Measurements from ENCODE around the gene SLC17A1. TPM values are rescaled to one million over a fixed set of nuclear protein-coding genes. Genes with fewer than 3 reads are reported as not detected.

The SLC17A1 gene
- total and polyA plus RNA-seq, 2 of the 4 experiments (the other 2 are of a cell fraction), result not detected

GRCh38 chr6:25788305-25788922, 43.4 kb downstream of the SLC17A1 start:
- no peak overlapping the region for H2AK5ac ChIP-seq (ENCODE audit: low read depth, low read length)
- 29% methylated on average over 2 of the region's 4 CpGs; no CpG with 5 or more reads in 1 of the 2 experiments for WGBS, 2 experiments (ENCODE audit: extremely low coverage in 2 of 2, insufficient read length in 1 of 2)
- H3K4me2 ChIP-seq (ENCODE audit: low read depth, low read length), result no peak overlapping the region
- no peak overlapping the region for H4K5ac ChIP-seq (ENCODE audit: low read depth, low read length)
- ATAC-seq (ENCODE audit: low read depth) (peak; percentile 77), DNase-seq (peak; percentile 51)
- TF ChIP-seq CHD1 (IDR thresholded peaks at IDR 0.05; ENCODE audit: low read depth, low read length) (no peak), RCOR1 (IDR thresholded peaks at IDR 0.05; ENCODE audit: insufficient replicate concordance, low read length) (no peak), USF2 (IDR thresholded peaks at IDR 0.05; ENCODE audit: low read depth, low read length) (no peak), MXI1 (IDR thresholded peaks at IDR 0.05; ENCODE audit: borderline replicate concordance, low read depth, low read length) (no peak), MAZ (IDR thresholded peaks at IDR 0.05; ENCODE audit: borderline replicate concordance, low read depth, low read length) (no peak), CTCF (conservative IDR thresholded peaks at IDR 0.05; ENCODE audit: low read depth, low read length) (peak; percentile 56), ELK1 (IDR thresholded peaks at IDR 0.05; ENCODE audit: borderline replicate concordance, low read depth, low read length) (no peak), SMC3 (IDR thresholded peaks at IDR 0.05; ENCODE audit: low read depth, low read length) (peak; percentile 67), NFE2L2 (IDR thresholded peaks at IDR 0.05; ENCODE audit: low read depth, low read length) (no peak), CEBPB (IDR thresholded peaks at IDR 0.05; ENCODE audit: low read depth, low read length) (peak; percentile 30; the same call in 1 of the 2 replicates), RFX5 (IDR thresholded peaks at IDR 0.05; ENCODE audit: low read depth, low read length) (no peak), BHLHE40 (IDR thresholded peaks at IDR 0.05; ENCODE audit: low read depth, low read length) (no peak), MAFK (IDR thresholded peaks at IDR 0.05; ENCODE audit: low read depth, low read length) (no peak), POLR2A (IDR thresholded peaks at IDR 0.05; ENCODE audit: low read depth, low read length) (no peak), RAD21 (IDR thresholded peaks at IDR 0.05; ENCODE audit: low read length) (peak; percentile 61), FOS (IDR thresholded peaks at IDR 0.05; ENCODE audit: low read depth, low read length) (no peak)
- H3K27me3 ChIP-seq (ENCODE audit: control insufficient read depth, insufficient read depth, low read length), result no peaks in the 10 kb centered on the region
- no TSS peak for BruUV-seq (replicated peaks)
- no peaks in the 10 kb centered on the region for H3K79me1 ChIP-seq (ENCODE audit: low read depth in 1 of 2, low read length in 2 of 2)
- H2AK9ac ChIP-seq (replicated peaks; ENCODE audit: low read depth, low read length, poor library complexity), result no peak overlapping the region
- in situ Hi-C loops (cut with MboI; ENCODE audit: low sequenced_read_pairs) (no loop called here), intact Hi-C loops (cut with micrococcal nuclease) (loop anchor here (1.0 to 2.0 kb wide), 3 partner anchors 102 to 214 kb away; no protein-coding TSS in a partner anchor), dilution Hi-C loops (cut with HindIII; ENCODE audit: low sequenced_read_pairs, unreplicated experiment) (no loop called here)
- no peak overlapping the region for H2BK5ac ChIP-seq (ENCODE audit: low read depth, low read length, poor library complexity, severe bottlenecking)
- CTCF ChIA-PET, result interaction anchor here (0.9 to 1.5 kb wide), 3 partner anchors 11 to 205 kb away, joined by 3 to 4 read pairs (median 3); no protein-coding TSS in a partner anchor
- H3K18ac ChIP-seq (ENCODE audit: low read depth, low read length), result no peak overlapping the region
- no peaks in the 10 kb centered on the region for H4K20me1 ChIP-seq (ENCODE audit: insufficient read depth, low read length)
- H3K4ac ChIP-seq (ENCODE audit: low read depth, low read length), result no peak overlapping the region
- H3K23ac ChIP-seq (ENCODE audit: low read depth, low read length), result no peak overlapping the region
- no peaks in the 10 kb centered on the region for H3K4me1 ChIP-seq (ENCODE audit: control insufficient read depth, insufficient read depth, low read length)
- no peak overlapping the region for H3K56ac ChIP-seq (ENCODE audit: extremely low read depth, insufficient read depth, low read length)
- H3K9me3 ChIP-seq (ENCODE audit: control insufficient read depth, insufficient read depth, low read length), result no peaks in the 10 kb centered on the region
- no peak overlapping the region for H2AFZ ChIP-seq (replicated peaks; ENCODE audit: low read length, poor library complexity)
- POLR2A ChIA-PET (ENCODE audit: unreplicated experiment), result no interaction called here
- no peak overlapping the region for H3K14ac ChIP-seq (replicated peaks; ENCODE audit: low read depth, low read length)
- H3K27ac ChIP-seq (ENCODE audit: insufficient read depth, low read length), result no peak overlapping the region
- H3K9me1 ChIP-seq (ENCODE audit: insufficient read depth, low read length), result no peaks in the 10 kb centered on the region
- no peak overlapping the region for H2BK120ac ChIP-seq (ENCODE audit: low read depth, low read length)
- no peak overlapping the region for H2BK15ac ChIP-seq (ENCODE audit: low read depth, low read length)
- H4K8ac ChIP-seq (ENCODE audit: low read depth in 2 of 2, low read length in 2 of 2), result no peak overlapping the region
- no peak overlapping the region for H3K9ac ChIP-seq (ENCODE audit: low read depth, low read length)
- no peak overlapping the region for H4K91ac ChIP-seq (ENCODE audit: insufficient read depth, low read depth, low read length)
- H3K4me3 ChIP-seq (ENCODE audit: insufficient read depth, low read depth, low read length), result no peak overlapping the region
- no peak overlapping the region for H2BK20ac ChIP-seq (ENCODE audit: low read depth, low read length)
- no peaks in the 10 kb centered on the region for H3K36me3 ChIP-seq (ENCODE audit: control insufficient read depth, insufficient read depth, low read length)
